Activated CD4-positive, alpha-beta T cell treated with anti-CD3 and anti-CD28 coated beads for 48 hours (primary cell): ENCODE data around the gene EIF2S1.
"Not testable (repeated sequence)": the region's sequence is repeated elsewhere in the genome, so short reads cannot be mapped to it uniquely, and the experiment has no call there.

Experiments
- DNase-seq: peaks from one replicate; pipeline ENCODE4 v3.0.0-alpha.2; 2020

Gene EIF2S1

DNA sequence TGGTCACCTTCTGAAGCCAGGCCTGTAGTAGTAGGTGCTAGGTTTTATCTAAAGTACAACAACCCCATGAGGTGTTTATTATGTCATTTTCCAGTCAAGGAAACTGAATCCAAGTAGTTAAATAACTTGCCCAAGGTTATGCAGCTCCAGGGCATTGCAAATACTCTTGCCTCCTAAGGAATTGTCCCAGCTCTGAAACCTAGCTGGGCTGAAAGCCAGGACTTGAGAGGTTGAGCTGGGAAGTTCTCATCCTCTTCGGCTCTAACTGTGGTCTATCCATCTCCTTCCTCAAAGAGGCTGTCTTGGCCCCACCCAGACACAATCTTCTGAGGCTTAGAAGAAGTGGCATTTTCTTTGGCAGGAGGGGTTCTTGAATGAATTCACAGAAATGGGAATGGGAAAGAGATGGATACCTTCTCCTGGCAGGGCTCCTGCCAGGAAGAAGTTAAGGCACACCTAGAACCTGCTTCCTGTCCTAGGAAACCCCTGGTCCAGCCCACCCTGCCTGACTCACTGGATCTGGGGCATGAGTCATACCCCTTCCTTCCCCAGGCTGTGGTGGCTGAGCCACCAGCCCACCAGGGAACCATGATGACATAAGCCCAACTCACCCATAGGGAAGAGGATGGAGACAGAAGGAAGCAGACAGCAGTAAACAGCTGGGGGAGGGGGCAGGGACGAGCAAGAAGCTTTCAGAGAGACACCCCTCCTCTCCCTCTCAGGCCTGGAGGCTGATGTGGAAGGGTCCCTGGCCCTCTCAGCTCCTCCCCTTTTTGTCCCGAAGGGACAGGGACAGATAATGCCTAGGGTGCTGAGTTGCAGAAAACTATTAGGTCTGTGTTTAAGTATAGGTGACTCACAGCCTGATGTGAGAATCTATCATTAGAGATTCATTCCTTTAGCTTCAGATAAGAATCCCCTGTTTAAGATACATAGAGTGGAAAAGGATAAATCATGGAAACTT lies 54.0 kb downstream of the EIF2S1 start:
- peak; percentile 61 for DNase-seq

DNA sequence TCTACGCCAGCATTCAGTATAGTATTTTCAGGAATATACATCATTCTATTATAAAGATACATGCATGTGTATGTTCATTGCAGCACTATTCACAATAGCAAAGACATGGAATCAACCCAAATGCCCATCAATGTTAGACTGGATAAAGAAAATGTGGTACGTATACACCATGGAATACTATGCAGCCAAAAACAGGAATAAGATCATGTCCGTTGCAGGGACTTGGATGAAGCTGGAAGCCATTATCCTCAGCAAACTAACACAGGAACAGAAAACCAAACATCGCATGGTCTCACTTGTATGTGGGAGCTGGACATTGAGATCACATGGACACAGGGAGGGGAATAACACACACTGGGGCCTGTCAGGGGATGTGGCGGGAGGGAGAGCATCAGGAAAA lies 55.5 kb downstream of the EIF2S1 start:
- not testable (repeated sequence) for DNase-seq

DNA sequence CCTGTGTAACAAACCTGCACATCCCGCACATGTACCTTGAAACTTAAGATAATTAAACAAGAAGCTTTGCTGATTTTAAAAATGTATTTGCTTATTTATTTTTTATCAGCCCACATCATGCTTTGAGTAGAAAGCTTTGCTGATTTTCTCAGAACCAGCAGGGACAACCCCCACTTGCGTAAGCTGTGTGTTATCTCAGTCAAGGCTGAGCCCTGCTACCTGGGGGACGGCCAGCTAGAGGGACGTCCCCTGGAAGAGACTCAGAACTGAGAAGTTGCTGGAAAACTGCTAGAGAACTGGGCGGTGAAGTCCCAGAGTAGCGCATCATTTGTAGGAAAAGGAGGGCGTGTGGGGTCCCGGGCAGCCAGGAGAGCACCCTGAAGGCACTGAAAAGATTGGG lies 56.0 kb downstream of the EIF2S1 start:
- no peak for DNase-seq

DNA sequence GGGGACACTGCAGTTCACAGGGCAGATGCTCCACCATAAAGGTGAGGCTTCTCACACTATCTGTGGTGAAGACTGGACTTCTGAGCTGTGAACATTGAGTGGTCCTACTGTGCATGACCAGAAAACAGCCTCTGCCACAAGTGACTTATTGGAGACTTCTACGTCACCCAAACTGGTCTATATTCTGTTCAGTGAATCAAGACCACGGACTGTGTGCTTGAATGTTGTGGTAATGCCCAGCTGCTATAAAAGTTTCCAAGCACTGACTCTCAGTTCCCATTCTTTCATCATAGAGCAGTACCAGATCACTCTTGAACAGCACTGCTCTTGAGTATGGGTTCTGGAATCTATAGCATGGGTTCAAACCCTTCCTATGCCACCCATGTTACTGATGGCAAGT lies 56.7 kb downstream of the EIF2S1 start:
- no peak for DNase-seq

DNA sequence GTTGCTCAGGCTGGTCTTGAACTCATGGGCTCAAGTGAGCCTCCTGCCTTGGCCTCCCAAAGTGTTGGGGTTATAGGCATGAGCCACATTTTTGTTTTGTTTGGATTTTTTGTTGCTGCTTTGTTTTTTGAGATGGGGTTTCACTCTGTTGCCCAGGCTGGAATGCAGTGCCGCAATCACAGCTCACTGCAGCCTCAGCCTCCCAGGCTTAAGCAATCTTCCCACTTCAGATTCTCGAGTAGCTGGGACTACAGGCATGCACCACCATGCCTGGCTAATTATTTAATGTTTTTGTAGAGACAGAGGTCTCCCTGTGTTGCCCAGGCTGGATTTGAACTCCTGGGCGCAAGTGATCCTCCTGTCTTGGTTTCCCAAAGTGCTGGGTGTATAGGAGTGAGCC lies 57.5 kb downstream of the EIF2S1 start:
- no peak for DNase-seq

DNA sequence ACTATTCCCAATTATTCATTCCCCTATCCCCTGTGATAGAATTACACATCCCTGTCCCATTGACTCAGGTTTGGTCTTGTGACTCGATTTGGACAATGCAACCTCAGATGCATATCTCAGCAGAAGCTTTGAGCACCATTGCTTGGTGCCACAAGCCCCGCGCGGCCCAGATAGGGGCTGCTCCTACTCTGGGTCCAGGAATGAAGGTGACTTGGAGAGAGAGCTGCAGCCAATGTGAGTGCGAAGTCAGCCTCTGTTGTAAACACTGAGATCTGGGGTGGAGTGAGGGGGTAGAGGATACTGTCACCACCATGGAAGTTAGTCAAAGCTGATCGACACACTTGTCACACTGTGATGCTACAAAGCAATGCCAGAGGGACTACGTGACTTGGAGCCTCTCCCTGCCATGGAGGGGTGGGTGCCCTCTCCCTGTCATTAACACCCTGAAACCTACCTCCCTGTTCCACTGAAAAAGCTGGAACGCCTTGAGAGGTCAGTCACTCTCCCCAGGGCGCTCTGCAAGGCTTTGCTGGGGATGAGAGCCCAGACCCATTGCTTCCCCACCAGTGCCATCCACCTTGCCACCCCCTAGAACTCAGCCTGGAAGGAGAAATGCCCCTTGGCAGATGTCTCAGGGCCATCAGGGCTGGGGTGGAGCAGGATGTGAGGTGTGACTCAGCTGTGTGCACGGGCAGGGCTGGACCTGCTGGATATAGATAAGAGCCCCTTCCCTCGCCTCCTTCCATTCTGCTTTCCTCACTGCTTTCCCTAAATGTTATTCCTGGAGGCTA lies 58.5 kb downstream of the EIF2S1 start:
- no peak for DNase-seq

DNA sequence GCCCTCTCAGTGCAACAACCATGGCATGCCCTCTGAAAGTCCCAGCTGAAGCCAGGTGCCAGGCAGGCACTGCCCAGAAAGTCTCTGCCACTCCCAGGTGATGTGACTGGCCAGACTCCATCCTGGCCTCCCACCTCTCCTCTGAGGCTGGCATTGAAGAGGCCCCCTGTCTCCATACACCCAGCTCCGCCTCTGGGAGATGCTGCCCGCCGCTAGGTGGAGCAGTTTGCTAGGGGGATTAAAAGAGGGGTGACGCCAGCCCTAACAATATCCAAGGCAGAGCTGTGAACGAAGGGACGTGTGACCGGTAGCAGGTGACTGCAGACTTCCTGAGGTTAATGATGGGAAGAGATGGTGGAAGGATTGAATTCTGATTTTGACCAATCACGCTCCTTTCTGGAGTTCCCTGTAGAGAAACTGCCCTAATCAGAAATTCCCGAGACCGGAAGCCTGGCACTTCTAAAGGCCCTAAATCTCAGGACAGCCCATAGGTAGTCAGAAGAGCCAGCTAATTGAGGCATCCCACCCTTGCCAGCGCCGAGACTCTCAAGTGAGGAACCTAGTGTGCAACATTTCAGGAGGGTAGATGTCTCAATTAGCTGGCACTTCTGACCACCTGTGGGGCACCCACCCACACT lies 60.1 kb downstream of the EIF2S1 start:
- peak; percentile 58 for DNase-seq

DNA sequence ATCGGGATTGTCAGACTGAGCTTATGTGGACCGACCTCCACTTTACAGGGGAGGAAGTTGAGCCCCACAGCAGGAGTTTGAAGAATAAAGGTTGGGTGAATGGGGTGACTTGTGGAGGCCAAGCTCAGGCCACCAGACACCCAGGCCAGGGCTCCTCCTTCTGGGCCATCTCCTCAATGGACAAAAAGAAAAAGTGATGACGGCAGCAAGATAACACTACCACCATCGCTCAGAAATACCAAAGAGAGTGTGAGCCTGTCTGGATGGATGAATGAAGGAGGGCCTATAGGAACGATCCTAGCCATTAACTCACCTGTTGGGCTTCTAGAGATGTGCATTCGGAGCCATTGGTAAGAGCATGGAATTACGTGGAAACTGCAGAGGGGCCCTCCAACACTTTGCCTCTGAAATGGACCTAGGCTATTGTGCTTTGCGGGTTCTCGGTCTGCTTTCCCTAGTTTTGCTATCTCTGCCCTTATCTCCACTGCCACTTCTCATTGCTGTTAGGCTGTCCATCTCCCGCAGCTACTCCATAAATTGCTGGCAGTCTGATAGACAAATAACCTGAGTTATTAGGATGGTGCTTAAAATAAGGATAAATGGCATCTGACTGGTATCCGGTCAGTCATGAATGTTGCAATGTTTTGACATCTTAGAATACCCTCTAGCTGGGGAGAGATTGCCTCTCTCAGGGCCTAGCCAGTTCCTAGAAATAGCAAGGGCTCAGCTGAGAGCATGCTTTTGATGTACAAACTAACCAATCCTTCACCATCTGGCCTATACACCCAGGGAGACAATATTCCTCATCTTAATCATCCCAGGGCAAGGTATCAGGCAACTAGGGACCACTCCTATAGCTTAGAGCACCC lies 61.5 kb downstream of the EIF2S1 start:
- DNase-seq = no peak

DNA sequence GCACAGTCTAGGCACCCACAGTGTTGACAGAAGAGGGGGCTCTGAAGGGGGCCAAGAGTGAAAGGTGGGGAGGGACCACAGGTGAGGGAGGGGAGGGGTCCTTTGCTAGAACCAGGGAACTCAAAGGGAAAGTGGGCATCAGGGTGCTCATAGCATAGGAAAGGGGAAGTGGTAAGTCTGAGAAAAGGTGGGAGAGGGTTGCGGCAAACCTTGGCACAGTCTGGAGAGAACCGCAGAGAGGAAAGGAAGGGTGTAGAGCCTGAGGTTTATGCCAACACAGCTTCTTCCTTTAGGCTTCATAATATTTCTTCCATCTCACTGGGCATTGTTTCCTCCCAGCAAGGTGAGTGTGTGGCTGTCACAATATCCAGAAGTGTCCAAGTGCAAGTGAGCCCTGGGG lies 63.3 kb downstream of the EIF2S1 start:
- DNase-seq = no peak

DNA sequence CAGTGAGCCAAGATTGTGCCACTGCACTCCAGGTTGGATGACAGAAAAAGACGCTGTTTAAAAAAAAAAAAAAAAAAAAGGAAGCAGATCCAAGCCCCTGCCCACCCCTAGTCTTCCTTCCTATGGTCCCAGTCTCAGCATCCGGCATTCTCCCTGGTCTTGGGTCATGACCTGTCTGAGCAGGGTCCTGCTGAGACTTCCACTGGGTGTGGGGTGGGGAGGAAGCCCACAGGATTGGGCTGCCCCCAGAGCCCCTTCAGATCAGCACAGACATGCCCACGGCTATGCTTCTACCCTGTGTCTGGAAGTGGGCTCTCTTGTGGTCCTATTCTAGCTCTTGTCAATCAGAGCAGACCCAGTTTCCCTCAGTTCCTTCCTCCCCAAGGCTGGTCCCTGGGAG lies 64.4 kb downstream of the EIF2S1 start:
- no peak for DNase-seq

DNA sequence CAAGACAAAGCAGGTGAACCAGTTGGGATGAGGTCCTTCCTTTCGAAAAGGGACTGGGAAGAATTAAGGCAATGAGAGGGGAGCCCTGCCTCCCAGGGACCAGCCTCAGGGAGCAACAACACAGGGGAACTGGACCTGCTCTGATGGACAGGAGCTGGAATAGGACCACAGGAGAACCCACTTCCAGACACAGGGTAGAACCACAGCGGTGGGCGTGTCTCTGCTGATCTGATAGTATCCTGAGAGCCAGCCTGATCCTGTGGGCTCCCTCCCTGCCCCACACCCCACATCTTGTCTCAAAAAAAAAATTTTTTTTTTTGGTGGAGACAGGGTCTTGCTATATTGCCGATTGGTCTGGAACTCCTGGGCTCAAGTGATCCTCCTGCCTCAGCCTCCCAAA lies 65.5 kb downstream of the EIF2S1 start:
- no peak for DNase-seq

DNA sequence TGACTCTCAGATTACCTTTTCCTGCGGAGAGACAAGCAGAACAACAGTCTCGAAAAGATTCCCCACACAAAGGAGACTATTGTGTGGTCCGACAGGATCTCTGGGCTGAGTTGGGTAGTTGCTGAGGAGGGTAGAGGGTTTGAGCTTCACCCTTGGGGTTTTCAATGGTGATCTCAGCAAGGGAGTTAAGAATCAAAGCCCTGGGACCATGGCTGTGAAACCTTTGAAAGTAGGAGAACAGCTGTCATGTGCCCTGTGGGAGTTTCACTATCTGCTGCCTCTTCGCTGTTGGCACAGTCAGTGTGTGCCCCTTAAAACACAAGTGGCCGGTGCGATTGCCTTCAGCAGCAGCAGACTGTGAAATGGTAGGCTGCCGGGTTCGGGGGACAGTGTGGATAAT lies 66.0 kb downstream of the EIF2S1 start:
- no peak for DNase-seq

DNA sequence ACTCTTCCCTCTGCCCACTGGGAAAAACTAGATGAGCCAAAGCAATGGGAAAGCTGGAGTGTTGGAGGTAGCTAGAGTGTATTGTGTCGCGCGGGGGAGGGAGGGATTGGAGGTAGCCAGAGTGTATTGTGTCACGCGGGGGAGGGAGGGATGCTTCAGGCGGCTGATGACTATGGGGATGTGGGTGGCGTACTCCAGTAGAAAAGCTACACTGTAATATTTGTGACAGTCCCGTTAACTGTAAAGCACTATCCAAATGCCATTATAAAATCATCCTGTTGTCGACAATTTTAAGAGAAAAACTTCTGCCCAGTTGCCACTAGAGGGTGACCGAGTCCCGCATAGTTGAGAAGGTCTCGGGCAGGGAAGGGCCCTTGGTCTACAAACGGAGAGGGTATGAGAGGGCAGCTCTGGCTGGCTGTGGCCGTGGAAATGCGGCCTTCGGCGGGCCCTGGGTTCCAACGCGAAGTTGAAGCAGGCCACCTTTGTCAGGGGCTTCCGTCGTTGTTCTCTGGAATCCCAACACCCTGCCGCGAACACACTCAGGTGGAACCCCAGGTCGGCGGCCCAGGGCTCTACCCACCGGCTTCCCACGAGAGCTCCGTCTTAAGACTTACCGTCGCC lies 67.0 kb downstream of the EIF2S1 start:
- peak; percentile 81 for DNase-seq

DNA sequence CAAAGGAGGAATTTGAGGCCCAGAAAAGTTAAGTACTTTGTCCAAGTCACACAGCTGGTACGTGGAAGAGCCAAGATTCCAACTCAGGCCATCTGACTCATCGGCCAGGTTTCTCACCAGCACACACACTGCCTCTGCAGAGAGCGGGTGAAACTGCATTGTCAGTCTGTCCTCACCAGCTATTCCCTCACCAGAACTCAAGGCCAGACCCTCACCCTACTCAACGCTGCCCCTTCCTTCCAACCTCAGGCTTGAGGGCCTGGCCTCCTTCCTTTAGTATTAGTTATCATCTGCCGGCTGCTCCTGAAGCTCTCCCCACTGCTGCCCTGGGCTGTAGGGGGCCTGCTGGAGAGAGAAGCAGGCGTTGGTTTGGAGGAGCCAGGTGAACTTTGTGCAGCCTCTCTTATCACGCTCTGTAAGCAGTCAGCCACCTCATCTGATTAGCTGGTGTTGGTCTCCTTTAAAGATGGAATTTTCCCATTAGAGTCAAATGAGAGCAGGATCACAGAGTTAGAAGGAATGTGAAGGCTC lies 68.4 kb downstream of the EIF2S1 start:
- DNase-seq = no peak

DNA sequence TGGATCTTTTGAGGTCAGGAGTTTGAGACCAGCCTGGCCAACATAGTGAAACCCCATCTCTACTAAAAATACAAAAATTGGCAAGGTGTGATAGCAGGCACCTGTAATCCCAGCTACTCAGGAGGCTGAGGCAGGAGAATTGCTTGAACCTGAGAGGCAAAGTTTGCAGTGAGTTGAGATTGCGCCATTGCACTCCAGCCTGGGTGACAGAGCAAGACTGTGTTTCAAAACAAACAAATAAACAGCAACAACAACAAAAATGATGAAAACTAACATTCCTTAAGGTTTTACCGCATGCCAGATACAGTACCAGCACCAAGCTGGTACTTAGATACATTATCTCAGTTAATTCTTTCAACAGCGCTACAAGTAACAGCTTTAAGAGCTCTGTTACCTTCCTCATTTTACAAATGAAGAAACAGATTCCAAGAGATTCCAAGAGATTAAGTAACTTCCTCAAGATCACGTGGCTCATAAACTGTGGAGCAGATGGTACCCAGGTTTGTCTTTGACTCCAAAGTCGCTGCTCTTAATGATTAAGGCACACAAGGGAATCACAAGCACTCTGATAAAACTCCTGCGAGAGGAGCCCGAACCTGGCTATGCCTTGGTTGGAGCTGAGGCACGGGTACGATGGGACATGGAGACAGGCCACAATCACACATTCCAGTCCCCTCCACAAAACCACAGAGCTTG lies 69.5 kb downstream of the EIF2S1 start:
- DNase-seq = no peak

DNA sequence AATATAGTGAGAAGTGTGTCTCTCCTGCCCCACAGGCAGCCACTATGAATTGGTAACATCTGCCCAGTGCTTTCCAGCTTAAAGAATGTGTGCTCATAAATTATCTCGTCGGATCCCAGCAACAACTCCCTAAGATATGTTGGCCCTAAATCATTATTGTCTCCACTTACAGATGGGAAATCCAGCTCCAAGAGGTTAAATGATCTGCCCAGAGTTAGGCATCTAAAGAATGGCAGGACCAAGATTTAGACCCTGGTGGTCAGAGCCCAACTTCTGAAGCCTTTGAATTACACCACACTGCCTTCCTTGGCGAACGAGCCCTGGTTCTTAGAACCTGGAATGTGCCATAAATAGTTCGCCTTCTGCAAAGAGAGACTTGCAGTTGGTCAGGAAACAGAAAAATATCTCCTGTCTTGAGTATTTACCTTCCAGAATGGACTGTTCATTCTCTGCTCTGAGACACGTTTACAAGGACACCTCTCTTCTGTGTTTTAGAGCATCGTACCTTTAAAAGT lies 72.0 kb downstream of the EIF2S1 start:
- no peak for DNase-seq

DNA sequence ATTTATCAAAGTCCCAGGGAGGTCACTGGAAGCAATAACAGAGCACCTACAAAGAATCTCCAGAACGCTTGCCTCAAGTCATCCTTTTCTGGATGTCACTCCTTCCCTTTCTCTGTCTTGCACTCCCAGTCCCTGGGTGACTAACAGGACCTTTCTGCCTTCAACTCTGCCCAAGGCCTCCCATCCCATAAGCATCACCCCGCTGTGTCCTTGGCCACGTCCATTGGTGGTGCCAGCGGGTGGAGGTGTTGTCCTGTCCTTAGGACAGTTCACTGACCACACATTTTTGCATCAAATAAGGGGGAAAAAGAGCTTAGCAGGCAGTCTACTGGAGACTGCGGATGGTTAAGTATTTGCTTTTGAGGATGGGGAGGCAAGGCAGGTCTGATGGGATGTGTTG lies 75.5 kb downstream of the EIF2S1 start:
- DNase-seq = no peak
